ENCODE measurements around the gene ALDH3A1. TPM values are rescaled to one million over a fixed set of nuclear protein-coding genes. Genes with fewer than 3 reads are reported as not detected.

The ALDH3A1 gene
- total RNA-seq, 1 donor, result not detected

DNA sequence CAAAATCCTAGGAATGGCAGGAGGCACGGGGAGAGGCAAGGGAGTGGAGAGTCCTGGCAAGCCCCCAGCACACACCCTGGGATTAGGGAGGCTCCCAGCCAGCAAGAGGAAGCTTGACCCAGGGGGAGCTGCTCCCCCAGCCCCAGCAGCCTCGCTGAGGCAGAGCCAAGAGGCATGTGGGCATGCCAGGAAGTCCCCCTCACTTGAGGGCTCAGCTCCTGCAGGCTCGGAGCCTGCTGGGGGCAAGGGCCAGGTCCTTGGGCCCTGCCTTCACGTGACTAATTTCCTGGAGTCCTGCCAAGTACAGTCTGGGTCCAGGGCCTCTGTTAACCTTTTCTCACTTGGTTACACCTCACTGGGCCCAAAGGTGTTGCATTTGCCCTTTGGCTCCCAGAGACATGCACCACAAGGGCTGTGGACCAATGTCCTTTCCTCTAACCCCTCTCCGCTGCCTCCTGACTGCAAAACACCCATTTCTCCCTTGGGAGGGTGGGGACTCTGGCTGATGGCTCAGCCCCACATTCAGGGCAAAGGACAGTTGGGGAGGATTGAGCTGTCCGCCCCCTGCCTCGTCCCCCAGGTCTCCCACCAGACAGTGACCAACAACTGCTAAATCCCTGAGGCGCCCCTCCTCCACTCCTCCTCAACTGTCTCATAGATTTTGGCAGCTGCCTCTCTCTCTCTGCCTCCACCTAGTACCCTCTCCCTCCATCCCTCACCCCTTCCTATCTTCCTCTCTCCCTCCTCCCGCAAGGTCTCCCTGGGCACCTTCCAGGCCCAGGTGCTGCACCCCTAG, 27.3 kb downstream of the ALDH3A1 start:
- H3K27me3 ChIP-seq (ENCODE audit: insufficient read depth, low read length), result no peaks in the 10 kb centered on the region
- H3K9me3 ChIP-seq (ENCODE audit: low read depth, low read length), result no peaks in the 10 kb centered on the region
- H3K4me3 ChIP-seq (ENCODE audit: low read length), result no peak overlapping the region
- peaks cover 26% of the 10 kb centered on the region for H3K4me1 ChIP-seq (ENCODE audit: insufficient read depth, low read length)

DNA sequence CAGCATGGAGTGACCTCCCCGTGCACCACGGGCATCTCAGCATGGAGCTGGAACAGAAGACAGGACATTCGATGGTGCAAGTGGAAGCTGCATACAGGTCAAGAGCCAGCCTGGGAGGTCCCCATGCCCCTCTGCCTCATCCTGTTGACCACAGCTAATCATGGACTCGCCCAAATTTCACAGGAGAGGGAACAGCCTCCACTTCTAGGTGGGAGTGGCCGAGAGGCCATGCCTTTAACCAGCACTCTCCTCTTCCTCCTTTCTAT, 28.0 kb downstream of the ALDH3A1 start:
- Histone ChIP-seq H3K9me3 (ENCODE audit: low read depth, low read length) (no peaks in the 10 kb centered on the region), H3K4me3 (ENCODE audit: low read length) (no peak overlapping the region), H3K27me3 (ENCODE audit: insufficient read depth, low read length) (no peaks in the 10 kb centered on the region), H3K4me1 (ENCODE audit: insufficient read depth, low read length) (peaks cover 19% of the 10 kb centered on the region)

DNA sequence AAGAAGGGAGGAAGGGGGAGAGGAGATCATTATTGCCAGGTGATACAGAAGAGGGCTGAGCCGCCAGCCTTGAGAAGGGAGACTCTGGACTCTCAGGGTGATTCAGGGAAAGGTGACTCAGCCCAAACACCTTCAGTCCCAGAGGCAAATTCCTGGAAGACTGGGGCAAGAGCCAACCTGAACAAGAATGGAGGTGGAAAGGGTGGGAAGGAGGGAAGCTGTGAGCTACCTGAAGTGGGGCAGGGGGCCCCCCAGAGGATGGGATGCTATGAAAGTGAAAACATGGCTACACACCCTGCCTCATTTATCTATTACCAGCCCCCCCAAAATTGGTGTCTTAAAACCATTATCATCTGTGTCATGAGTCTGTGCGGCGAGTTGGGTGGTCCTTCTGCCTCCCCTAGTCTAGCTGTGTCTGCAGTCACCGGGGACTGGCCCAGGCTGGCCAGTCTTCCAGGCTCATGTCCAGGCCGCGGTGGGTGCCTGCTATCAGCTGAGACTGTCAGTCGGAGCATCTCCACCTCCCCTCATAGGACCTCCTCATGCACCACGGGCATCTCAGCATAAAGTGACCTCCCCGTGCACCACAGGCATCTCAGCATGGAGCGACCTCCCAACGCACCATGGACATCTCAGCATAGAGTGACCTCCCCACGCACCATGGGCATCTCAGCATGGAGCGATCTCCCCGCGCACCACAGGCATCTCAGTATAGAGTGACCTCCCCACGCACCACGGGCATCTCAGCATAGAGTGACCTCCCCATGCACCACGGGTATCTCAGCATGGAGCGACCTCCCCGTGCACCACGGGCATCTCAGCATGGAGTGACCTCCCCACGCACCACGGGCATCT, 28.5 kb downstream of the ALDH3A1 start:
- Histone ChIP-seq H3K9me3 (ENCODE audit: low read depth, low read length) (no peaks in the 10 kb centered on the region), H3K4me3 (ENCODE audit: low read length) (no peak overlapping the region), H3K27me3 (ENCODE audit: insufficient read depth, low read length) (no peaks in the 10 kb centered on the region), H3K4me1 (ENCODE audit: insufficient read depth, low read length) (peaks cover 14% of the 10 kb centered on the region)

DNA sequence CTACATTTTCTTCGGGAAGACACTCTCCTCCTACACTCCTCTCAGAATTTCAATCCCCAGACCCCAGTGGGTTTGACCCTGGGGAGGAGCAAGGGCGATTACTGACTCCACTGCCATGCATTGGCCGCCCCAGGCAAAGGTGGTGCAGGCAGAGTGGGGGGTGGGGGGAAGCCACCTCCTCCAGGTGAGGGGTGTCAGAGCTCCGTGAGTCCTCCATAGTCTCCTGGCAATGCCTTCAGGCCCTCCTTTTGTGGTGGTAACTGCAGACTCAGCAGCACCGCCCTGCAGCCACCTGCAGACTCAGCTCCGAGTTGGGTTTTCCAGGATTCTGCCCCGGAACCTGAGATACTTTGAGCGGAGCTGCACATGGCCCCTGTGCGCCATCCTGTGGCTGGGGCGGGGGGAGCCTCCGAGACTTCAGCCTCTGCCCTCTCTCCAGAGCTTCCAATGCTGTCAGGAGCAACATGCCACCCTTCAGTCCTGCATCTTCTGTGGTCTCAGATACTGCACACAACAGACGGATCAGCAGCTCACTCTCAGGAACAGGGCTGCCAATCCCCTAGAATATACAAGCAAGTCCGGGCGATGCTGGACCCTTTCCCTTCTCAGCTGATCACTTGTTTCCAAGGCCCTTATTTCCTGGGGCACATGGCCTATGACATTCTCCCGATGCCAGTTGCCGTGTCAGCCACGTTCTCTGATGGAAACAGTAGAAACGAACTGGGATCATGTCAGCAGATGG, 29.3 kb downstream of the ALDH3A1 start:
- H3K9me3 ChIP-seq (ENCODE audit: low read depth, low read length), result no peaks in the 10 kb centered on the region
- H3K4me3 ChIP-seq (ENCODE audit: low read length), result no peak overlapping the region
- H3K4me1 ChIP-seq (ENCODE audit: insufficient read depth, low read length), result peaks cover 6% of the 10 kb centered on the region
- H3K27me3 ChIP-seq (ENCODE audit: insufficient read depth, low read length), result no peaks in the 10 kb centered on the region

DNA sequence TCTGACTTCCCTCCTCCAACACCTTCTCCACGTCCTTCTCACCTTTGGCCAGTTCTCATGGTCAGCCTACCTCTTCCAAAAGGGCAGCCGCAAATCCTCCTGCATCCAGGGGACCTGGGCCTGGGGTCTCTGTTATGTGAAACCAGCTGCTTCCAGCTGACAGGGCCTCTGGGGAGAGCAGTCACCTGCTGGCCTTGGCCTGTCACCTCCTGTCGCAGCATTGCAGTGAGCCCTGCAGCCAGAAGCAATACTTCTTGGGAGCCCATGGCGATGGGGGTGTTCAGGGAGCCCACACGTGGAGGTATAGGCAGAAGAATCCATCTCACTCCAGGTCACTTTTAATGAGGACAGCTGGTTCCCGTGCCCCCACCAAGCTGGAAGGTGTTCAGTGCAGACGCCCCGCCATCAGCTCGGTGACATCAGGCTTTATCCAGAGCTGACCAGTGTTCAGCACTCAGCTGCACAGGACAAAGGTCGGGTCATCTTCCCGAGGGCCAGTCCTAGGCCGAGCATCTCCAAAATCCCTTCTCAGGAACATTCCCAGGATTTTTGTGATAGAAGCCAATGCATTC, 30.0 kb downstream of the ALDH3A1 start:
- no peak overlapping the region for H3K4me3 ChIP-seq (ENCODE audit: low read length)
- no peaks in the 10 kb centered on the region for H3K27me3 ChIP-seq (ENCODE audit: insufficient read depth, low read length)
- H3K4me1 ChIP-seq (ENCODE audit: insufficient read depth, low read length), result peaks cover 4% of the 10 kb centered on the region
- H3K9me3 ChIP-seq (ENCODE audit: low read depth, low read length), result no peaks in the 10 kb centered on the region

DNA sequence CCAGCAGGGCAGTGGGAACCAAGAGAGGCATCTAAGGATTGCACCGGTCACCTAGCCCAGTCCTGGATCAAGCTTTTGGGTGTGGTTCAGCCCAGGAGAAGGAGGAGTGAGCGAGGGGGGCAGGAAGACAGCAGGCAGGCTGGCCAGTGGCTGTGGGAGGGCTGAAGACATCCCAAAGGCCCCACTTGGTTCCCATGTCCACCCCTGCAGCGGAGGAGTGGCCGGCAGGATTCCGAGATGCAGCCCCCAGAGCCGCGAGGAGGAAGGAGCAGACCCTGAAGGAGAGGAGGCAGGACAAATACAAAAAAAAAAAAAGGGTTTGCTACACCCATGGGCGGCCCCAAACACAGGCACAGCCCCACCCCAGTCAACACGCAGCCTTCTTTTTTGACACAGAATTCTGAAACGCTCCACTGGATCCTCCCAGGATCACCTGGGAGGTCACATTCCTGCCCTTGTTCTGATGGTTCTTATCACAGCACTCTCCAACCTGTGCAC, 30.6 kb downstream of the ALDH3A1 start:
- H3K4me1 ChIP-seq (ENCODE audit: insufficient read depth, low read length), result peaks cover 4% of the 10 kb centered on the region
- no peaks in the 10 kb centered on the region for H3K9me3 ChIP-seq (ENCODE audit: low read depth, low read length)
- H3K27me3 ChIP-seq (ENCODE audit: insufficient read depth, low read length), result no peaks in the 10 kb centered on the region
- no peak overlapping the region for H3K4me3 ChIP-seq (ENCODE audit: low read length)

DNA sequence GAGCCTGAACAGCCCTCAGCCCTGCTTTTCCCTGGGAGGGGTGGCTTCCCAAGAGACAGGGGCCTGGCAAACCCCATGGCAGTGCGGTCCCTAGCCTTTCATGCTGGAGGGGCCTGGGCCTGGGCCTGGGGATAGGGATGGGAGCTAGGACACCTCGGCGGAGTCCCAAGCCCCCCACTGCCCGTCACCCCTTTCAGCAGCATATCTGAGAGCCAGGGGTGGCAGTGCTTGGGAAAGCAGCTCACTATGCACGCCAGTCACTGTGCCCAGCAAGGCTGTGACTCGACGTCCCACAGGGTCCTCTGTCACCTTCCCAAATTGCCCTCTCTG, 31.1 kb downstream of the ALDH3A1 start:
- Histone ChIP-seq H3K9me3 (ENCODE audit: low read depth, low read length) (no peaks in the 10 kb centered on the region), H3K27me3 (ENCODE audit: insufficient read depth, low read length) (no peaks in the 10 kb centered on the region), H3K4me3 (ENCODE audit: low read length) (no peak overlapping the region), H3K4me1 (ENCODE audit: insufficient read depth, low read length) (peaks cover 4% of the 10 kb centered on the region)

DNA sequence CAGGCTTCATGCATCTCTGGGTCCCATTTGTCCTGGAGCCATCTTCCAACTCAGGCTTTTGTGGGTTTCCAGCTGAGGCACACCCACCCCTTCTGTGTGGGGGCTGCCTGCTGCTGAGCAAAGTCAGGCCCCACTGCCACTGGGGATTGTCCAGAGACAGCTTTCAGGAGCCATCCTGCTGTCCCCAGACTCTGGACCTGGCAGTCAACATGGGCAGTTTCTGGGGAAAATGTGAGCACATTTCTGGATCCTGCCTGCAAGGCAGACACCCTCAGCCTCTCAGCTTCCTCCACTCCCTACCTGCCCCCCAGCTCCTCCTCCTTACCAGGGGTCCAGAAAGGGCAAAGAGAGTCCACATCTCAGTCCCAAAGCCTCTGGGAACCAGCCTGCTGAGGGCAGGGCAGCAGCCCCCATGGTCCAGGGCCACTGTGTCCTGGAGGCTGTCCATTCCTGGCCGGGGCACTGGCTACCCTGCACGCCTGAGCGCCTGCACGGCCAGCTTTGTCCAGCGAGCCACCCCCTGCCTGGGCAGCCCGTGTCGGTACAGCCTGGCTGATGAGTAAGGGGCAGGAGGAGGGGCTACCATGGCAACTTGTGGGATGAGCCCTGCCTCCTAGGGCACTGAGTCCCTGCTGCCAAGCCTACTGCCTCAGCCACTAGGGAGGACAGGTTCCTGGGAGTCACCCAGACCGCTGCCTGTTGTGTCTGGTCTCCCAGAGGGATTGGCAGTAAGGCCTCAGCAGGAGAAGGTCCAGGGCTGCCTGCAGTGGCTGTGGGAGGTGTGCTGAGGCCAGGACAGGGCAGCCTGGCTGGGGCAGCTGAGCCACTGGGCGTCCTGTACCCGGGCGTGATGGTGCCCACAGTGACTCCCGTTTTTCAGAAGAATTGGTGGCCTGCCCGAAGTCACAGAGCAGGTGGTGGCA, 31.7 kb downstream of the ALDH3A1 start, which contains the start of gene SLC47A2:
Gene SLC47A2 (minus strand): TSS at position 477 of the 923 bp plus-strand sequence. CDS start 29 bp downstream, at position 448.
- no peaks in the 10 kb centered on the region for H3K9me3 ChIP-seq (ENCODE audit: low read depth, low read length)
- no peak within 1 kb of the TSS for H3K4me3 ChIP-seq (ENCODE audit: low read length)
- no peaks in the 10 kb centered on the region for H3K27me3 ChIP-seq (ENCODE audit: insufficient read depth, low read length)
- peaks cover 4% of the 10 kb centered on the region for H3K4me1 ChIP-seq (ENCODE audit: insufficient read depth, low read length)

DNA sequence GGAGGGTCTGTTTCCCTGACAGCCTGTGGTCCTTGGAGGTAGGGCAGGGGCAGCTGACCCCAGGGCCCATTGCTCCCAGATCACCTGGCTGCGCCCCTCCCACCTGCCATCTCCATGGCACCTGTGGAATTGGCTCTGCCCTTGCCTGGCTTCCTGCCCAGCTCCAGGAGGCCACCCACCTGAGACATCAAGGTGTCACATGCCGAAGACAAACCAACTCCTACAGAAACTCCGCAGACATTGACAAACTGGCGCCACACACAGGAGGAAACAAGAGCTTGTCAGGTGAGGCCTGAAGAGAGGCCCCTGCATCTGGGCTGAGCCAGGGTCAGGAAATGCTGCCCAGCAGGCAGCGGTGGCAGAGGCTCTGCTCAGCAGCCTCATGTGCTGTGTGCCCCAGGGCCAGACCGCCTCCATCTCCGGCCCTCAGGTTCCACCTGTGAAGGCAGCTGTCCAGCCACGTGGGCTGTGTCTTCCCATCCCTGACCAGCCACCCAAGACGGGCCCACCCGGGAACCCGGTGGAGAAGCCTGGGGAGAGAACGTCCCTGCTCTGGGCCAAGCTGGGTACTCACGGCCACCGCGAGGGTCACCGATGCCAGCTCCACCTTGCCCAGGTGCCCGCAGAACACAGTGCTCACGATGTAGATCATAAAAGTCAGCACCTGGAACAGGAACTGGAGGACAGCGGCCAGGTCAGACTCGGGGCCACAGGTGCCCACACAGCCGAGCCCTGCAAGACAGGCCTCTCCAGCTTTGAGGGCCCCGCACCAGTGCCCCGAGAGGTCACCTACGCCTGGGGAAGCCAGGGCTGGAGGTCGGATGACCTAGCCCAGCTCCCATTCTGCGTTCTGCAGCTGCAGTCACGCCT, 33.3 kb downstream of the ALDH3A1 start:
- Histone ChIP-seq H3K4me3 (ENCODE audit: low read length) (no peak overlapping the region), H3K4me1 (ENCODE audit: insufficient read depth, low read length) (no peaks in the 10 kb centered on the region), H3K27me3 (ENCODE audit: insufficient read depth, low read length) (no peaks in the 10 kb centered on the region), H3K9me3 (ENCODE audit: low read depth, low read length) (no peaks in the 10 kb centered on the region)

DNA sequence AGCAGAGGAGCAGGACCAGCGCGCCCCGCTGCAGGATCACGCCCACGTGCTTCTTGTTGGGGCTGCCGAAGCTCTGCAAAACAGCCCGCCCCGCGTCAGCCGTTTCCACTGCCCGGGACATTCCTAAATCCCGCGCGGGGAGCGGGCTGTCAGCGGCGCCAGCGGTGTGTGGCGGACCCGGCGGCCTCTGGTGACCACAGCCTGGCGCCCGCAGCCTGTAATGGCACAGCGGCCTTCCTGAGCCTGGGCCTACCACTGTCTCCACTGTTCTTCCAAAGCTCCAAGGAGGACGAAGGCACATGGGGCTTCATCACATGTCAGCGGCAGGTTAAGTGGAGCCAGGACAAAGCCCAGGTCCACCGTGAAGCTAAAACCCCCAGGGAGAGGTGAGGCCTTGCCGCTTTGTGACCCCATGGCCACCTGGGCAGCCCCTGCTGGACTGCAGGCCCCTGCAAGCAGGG, 34.2 kb downstream of the ALDH3A1 start:
- Histone ChIP-seq H3K27me3 (ENCODE audit: insufficient read depth, low read length) (no peaks in the 10 kb centered on the region), H3K9me3 (ENCODE audit: low read depth, low read length) (no peaks in the 10 kb centered on the region), H3K4me3 (ENCODE audit: low read length) (no peak overlapping the region), H3K4me1 (ENCODE audit: insufficient read depth, low read length) (no peaks in the 10 kb centered on the region)

DNA sequence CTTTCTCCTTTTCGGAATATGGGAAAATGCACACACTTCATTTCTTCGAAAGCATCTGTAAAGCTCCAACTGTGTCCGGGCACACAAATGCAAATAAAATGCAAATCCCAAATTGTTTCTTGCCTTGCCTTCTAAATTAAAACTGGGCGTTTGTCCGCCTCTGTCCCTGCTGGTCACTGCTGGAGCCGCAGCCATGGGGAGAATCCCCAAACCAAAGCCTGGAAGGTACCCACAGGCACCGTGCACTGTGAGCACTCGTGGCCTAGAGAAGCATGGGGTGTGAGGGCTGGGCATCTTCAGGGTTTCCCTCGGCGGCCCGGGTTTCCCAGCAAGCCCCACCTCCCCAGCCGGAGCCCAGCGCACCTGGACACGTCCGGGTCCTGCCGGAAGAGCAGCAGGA, 34.6 kb downstream of the ALDH3A1 start:
- Histone ChIP-seq H3K4me1 (ENCODE audit: insufficient read depth, low read length) (no peaks in the 10 kb centered on the region), H3K4me3 (ENCODE audit: low read length) (no peak overlapping the region), H3K9me3 (ENCODE audit: low read depth, low read length) (no peaks in the 10 kb centered on the region), H3K27me3 (ENCODE audit: insufficient read depth, low read length) (no peaks in the 10 kb centered on the region)

DNA sequence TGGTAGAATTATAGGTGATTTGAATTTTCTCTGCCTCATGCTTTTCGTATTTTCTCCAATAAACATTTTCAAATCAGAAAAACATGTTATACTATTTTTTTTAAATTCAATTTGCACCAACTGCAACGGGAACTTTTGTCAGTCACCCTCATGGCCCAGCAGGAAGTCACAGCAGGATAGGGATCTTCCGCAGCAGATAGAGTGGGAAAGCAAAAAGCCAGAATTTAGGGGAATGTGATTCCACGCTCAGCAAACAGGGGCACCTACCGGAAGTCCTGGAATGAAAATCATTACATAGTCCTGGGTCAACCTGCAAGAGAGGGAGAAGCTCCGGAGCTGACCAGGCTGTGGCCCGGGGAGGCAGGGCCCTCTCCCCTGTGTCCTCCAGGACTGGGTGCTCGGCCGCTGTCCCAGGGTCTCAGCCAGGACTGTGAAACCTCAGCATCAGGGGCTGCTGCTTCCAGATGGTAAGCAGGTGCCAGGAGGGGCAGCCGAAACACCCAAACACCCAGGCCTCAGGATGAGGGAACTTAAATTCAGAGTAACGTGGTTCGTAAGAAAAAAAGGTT, 35.6 kb downstream of the ALDH3A1 start:
- Histone ChIP-seq H3K4me3 (ENCODE audit: low read length) (no peak overlapping the region), H3K4me1 (ENCODE audit: insufficient read depth, low read length) (no peaks in the 10 kb centered on the region), H3K27me3 (ENCODE audit: insufficient read depth, low read length) (no peaks in the 10 kb centered on the region), H3K9me3 (ENCODE audit: low read depth, low read length) (no peaks in the 10 kb centered on the region)

DNA sequence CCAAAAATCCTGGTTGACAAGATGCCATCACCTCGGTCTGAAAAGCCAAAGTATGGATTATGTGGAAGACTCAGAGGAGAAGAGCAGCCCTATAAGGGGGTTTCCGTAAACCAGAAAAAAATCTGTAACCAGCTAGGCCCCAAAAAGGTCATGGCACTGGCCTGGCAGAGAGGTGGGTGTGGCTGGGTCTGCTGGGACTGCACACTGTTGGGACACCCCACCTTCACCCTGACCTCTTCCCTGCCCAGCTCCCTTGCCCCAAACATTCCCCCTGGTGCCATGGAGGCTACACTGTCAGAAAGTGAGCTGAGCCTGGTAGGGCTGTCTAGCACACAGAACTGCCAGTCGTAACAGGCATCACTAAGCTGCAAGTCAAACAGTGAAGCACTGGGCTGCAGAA, 38.3 kb downstream of the ALDH3A1 start:
- Histone ChIP-seq H3K4me3 (ENCODE audit: low read length) (no peak overlapping the region), H3K9me3 (ENCODE audit: low read depth, low read length) (no peaks in the 10 kb centered on the region)

More for the DNA sequence above, 38.3 kb downstream of the ALDH3A1 start:
- Histone ChIP-seq H3K4me1 (ENCODE audit: insufficient read depth, low read length) (no peaks in the 10 kb centered on the region), H3K27me3 (ENCODE audit: insufficient read depth, low read length) (no peaks in the 10 kb centered on the region)

All from mononuclear cell (primary cell).